ENCODE measurements around the gene CSMD2. TPM values are rescaled to one million over a fixed set of nuclear protein-coding genes. Genes with fewer than 3 reads are reported as not detected.

CSMD2 gene
- total RNA-seq, 1 donor from 2014 or later: 0.98 TPM

DNA sequence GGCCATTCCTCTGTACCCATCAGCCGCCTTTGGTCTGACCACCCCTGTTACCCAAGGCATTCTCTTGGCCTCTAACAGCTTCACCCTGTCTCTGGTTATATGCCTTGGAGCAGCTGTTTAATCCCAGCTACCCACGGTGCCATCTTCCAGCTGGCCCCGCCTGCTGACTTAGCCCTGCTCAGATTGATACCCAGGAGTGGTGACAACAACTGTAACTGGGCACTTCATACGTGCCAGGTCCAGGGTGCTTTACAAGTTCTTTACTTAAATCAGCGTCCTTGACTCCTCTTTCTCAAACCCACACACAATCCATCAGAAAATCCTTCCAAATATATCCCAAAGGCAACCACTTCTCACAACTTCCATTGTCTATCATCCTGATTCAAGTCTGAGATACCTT lies 338.3 kb downstream of the CSMD2 start:
- TF ChIP-seq CTCF (conservative IDR thresholded peaks at IDR 0.05; ENCODE audit: low read depth, low read length): no peak
- no peak for DNase-seq (ENCODE audit: low read depth)
- no peak overlapping the region for H3K4me3 ChIP-seq (ENCODE audit: low read depth, low read length)

- TF ChIP-seq CTCF (conservative IDR thresholded peaks at IDR 0.05; ENCODE audit: low read depth, low read length): no peak
- H3K4me3 ChIP-seq (ENCODE audit: low read depth, low read length): no peak overlapping the region
- DNase-seq (ENCODE audit: low read depth): no peak
Measured at GRCh38 chr1:33826311-33826710, 338.7 kb downstream of the CSMD2 start.

- DNase-seq (ENCODE audit: low read depth): no peak
- TF ChIP-seq CTCF (conservative IDR thresholded peaks at IDR 0.05; ENCODE audit: low read depth, low read length): no peak
- H3K4me3 ChIP-seq (ENCODE audit: low read depth, low read length): no peak overlapping the region
Measured at GRCh38 chr1:33825506-33825905, 339.5 kb downstream of the CSMD2 start.

DNA sequence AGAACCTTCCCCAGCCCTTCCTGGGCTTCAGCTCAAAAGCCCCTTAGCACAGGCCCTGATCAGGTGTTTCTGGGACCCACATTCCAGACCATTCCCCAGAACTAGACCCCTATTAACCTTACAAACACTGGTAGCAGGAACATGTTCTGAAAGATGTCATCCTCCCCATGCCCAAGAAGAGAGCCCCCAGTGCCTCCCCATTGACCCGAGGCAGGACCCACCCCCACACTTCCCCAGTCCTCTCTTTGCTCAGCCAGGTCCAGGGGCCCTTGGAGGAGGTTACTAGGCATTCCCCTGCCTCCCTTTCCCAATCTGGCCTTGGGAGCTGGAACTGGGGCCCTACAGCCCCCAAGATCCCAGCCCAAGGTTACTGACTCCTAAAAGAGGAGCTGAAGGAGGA lies 340.1 kb downstream of the CSMD2 start:
- no peak overlapping the region for H3K4me3 ChIP-seq (ENCODE audit: low read depth, low read length)
- no peak for TF ChIP-seq CTCF (conservative IDR thresholded peaks at IDR 0.05; ENCODE audit: low read depth, low read length)
- no peak for DNase-seq (ENCODE audit: low read depth)

DNA sequence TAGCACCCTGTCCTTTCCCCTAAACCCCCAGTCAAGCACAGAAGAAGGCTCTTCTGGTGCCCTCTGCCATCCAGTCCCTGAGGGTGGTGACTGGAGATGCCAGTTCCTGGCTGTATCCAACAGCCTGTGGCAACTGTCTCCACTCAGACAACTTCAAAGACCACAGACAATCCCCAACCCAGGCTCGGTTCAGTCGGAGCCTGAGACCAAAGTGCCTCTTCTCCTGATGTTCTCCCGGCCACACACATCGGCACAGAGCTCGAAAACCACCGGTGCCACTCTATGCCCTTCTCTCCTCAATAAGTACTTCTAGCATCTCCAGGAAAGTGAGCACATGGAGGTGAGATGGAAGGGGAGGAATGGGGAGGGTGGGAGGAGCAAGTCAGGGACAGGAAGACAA lies 340.7 kb downstream of the CSMD2 start:
- no peak for DNase-seq (ENCODE audit: low read depth)
- TF ChIP-seq CTCF (conservative IDR thresholded peaks at IDR 0.05; ENCODE audit: low read depth, low read length): no peak

DNA sequence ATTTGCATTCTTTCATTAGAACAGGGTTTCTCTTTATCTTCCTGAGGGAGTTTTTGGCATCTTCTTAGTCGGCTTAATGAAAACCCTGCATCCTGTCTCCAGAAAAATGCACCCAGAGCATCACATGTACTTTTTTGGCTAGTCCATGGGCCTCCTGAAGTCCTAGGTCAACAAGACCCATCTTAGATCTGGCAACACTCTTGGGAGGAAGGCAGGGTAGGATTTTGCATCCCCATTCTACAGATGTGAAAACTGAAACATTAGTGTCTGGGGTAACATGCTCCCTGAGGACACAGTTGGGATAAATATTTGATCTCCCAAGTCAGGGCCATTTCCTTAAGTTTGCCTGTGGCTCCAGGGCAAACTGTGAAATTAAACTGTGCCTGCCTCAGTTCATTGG lies 341.2 kb downstream of the CSMD2 start:
- H3K4me3 ChIP-seq (ENCODE audit: low read depth, low read length): no peak overlapping the region
- no peak for TF ChIP-seq CTCF (conservative IDR thresholded peaks at IDR 0.05; ENCODE audit: low read depth, low read length)
- DNase-seq (ENCODE audit: low read depth): no peak

More for the DNA sequence above, 340.7 kb downstream of the CSMD2 start:
- no peak overlapping the region for H3K4me3 ChIP-seq (ENCODE audit: low read depth, low read length)

GRCh38 chr1:33823401-33823800 lies 341.6 kb downstream of the CSMD2 start:
- TF ChIP-seq CTCF (conservative IDR thresholded peaks at IDR 0.05; ENCODE audit: low read depth, low read length): no peak
- DNase-seq (ENCODE audit: low read depth): no peak
- H3K4me3 ChIP-seq (ENCODE audit: low read depth, low read length): no peak overlapping the region
